Stimulated activated naive CD8-positive, alpha-beta T cell treated with anti-CD3 and anti-CD28 coated beads, Interleukin-15, Interleukin-2, amounts not matched to agents 100 U/mL and 50 U/mL, for 24 hours (primary cell): ENCODE data around the gene GALNT8.
"Not testable (repeated sequence)": the region's sequence is repeated elsewhere in the genome, so short reads cannot be mapped to it uniquely, and the experiment has no call there.

Experiments
- ATAC-seq: fragments of 150-1000 bp; cut with Tn5 transposase; one replicate; pipeline ENCODE4 v1.10.0; 2021
- DNase-seq: peaks from one replicate; pipeline ENCODE4 v3.0.0; 2021

GALNT8 gene

GRCh38 chr12:4719821-4720636 lies at the start of gene GALNT8:
TSS of gene GALNT8 (plus strand) at chr12:4720400. CDS start at chr12:4720678, 278 bp downstream.
- ATAC-seq (no peak), DNase-seq (no peak)

GRCh38 chr12:4679711-4680110 lies 40.5 kb upstream of the GALNT8 start:
- DNase-seq (no peak), ATAC-seq (no peak)

DNA sequence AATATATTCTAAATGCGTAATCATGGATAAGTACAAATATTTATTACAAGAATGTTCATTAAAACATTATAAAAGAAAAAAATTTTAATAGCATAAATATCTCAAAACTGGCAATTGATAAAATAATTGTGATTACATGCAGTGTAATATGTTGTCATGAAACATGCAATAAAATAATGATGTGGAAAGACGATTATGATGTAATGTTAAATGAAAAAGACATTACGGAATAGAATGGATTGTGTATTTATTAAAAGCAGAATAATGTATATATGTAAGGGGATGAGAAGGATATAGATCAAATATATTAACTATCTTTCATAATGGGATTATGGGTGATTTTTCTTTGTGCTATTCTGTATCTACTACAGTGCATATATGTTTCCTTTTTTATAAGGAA lies 38.5 kb upstream of the GALNT8 start:
- ATAC-seq (no peak), DNase-seq (no peak)

GRCh38 chr12:4685317-4685716 lies 34.9 kb upstream of the GALNT8 start:
- ATAC-seq: no peak
- no peak for DNase-seq

DNA sequence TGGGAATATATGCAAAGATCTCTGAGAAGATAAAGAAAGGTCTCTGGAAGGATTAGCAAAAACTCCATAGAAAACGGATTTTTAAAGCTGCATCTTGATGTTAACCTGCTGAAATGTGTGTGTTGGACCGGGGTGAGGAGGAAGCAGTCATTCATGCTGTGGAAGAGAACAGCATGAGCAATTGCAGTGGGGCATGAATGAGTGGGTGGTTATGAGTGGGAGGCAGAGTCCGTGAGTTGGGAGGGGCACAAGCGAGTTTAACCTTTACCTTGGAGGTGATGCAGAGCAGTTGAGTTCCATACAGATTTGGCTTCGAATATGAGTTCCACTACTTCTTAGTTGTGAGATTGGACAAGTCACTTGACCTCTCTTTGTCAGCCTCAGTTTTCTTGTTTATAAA lies 29.4 kb upstream of the GALNT8 start:
- DNase-seq (no peak), ATAC-seq (no peak)

- DNase-seq: no peak
- ATAC-seq: no peak
These were observed 19.6 kb upstream of the GALNT8 start for GRCh38 chr12:4700621-4701026.

GRCh38 chr12:4701395-4702190 lies 18.6 kb upstream of the GALNT8 start:
- DNase-seq (no peak), ATAC-seq (no peak)

DNA sequence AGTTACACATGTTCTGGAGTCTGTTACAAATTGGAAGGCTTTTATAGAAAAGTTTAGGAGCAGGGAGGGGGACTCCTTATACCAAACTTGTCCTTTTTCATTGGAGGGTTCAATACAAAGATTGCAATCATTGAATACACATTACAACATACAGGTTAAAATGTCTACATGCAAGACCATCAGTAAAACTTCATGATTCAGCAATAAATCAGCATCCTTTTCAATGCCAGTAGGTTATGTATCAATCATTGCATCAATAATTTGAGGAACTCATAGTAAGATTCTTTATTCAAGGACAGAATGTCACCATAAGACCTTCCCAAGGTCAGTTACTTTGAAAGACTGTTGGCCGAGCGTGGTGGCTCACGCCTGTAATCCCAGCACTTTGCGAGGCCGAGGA lies 16.5 kb upstream of the GALNT8 start:
- ATAC-seq (no peak), DNase-seq (no peak)

GRCh38 chr12:4705824-4706223 lies 14.4 kb upstream of the GALNT8 start:
- ATAC-seq: no peak
- no peak for DNase-seq

DNA sequence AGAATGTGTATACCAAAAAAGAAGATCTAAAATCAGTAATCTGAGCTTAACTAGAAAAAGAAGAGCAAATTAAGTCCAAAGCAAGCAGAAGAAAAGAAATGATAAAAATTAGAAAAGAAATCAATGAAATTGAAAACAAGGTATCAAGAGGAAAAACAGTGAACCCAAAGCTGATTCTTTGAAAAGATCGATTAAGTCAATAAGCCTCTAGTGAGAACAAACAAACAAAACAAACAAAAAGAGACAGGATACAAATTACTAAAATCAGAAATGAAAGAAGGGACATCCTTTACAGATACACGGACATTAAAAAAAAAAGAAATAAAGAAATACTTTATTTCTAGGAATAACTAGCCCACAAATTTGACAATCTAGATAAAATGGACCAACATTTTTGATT lies 12.9 kb upstream of the GALNT8 start:
- ATAC-seq (no peak), DNase-seq (no peak)

DNA sequence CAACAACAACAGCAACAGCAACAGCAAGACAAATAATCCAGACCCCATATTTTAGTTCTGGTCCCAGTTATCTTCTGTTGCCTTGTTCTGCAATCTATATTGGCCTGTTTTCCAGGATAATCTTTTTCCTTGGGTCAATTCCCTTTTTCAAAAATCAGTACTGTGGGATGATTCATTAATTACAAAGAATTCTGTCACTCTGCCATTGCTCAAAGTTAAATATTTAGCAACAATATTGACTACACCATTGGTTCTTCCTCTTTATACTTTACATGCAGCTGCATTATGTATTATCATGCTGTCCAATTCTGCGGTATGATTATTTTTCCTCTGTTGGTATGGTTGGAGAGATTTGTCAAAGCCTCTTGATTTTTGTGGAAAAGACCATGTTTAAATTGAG lies 10.1 kb upstream of the GALNT8 start:
- ATAC-seq (no peak), DNase-seq (no peak)

DNA sequence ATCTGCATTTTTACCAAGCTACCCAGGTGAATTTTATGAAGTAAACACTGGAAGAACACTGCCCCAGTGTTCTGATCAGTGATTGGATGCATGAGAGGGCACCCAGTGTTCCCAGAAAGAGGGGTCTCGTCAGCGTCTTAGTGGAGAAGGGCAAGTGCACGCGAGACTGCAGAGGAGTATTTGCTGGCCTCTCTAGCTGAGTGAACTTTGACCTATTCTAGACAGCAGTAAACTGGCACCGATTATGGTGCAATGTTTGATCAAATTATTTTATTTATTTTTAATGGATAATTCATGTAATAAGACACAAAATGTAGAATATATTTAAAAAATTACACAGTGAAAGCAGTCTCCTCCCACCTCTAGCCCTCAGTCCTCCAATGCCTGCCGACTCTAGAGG lies 5.3 kb upstream of the GALNT8 start:
- DNase-seq (no peak), ATAC-seq (no peak)

GRCh38 chr12:4717806-4718205 lies 2.4 kb upstream of the GALNT8 start:
- DNase-seq: no peak
- ATAC-seq: no peak

DNA sequence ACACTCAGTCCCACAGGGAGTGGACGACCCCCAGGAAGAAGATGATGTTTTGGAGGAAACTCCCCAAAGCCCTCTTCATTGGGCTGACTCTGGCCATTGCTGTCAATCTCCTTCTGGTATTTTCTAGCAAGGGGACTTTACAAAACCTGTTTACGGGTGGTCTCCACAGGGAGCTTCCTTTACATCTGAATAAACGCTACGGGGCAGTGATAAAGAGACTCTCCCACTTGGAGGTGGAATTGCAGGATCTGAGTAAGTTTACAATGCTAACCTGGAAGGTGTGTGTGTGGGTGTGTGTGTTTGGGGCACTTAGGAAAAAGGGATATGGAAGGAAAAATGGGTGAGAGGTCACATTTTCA lies 416 bp downstream of the GALNT8 start:
- DNase-seq: no peak
- no peak for ATAC-seq

GRCh38 chr12:4721587-4721986 lies 1.4 kb downstream of the GALNT8 start:
- ATAC-seq, DNase-seq: not testable (repeated sequence)

GRCh38 chr12:4723226-4723625 lies 3.0 kb downstream of the GALNT8 start:
- DNase-seq (no peak), ATAC-seq (no peak)

- DNase-seq: no peak
- ATAC-seq: no peak
These were observed 4.9 kb downstream of the GALNT8 start for GRCh38 chr12:4725057-4725456.

DNA sequence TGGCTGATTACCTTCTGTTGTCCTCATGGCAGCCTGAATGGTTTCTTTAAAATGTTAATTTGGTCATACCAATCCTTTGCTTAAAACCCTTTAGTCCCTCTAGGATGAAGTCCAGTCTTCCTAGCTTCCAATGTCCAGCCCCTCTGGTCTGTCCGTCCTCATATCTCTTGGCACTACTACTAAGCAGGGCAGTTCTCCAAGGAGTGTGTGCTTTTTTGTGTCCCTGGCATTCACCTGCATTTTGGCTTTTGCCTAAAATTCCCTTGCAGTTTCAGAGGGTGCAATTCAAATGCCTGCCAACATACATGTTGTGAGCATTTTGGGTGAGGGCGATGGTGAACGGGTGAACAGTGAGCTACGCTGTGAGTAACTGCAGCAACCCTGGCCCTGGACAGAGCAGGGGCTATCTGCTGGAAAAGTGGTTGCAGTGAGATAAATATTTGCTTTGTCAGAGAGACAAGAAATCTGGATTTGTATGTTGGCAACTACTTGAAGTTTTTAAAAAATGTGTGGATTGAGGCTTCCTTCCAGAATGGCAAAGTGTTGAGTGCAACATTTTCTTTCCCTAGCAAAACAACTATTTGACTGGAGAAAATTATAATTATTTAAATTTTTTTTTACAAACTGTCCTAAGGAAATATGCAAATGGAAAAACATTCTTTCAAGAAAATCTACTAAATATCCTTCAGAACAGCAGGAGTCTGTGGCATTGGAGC lies 14.6 kb downstream of the GALNT8 start:
- DNase-seq (no peak), ATAC-seq (no peak)

GRCh38 chr12:4736091-4736490 lies 15.9 kb downstream of the GALNT8 start:
- DNase-seq (no peak), ATAC-seq (no peak)

DNA sequence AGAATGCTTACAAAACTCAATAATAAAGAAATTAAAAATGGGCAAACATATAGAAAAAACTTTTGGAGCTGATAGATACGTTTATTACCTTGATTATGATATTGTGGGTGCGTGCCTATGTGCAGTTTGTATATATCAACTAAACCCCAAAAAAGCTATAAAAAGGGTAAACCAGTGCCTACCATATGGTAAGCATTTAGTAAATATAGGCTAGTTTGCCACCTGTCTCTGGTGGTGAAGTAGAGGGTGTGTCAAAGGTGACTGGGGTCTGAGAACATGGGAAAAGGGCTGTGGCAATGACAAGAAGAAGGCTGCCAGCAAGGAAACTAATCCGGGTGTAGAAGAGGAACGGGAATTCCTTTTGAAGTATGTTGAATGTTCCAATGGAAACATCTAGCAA lies 18.3 kb downstream of the GALNT8 start:
- ATAC-seq (no peak), DNase-seq (no peak)

- no peak for ATAC-seq
- DNase-seq: no peak
These were observed 22.3 kb downstream of the GALNT8 start for GRCh38 chr12:4742416-4742970.

DNA sequence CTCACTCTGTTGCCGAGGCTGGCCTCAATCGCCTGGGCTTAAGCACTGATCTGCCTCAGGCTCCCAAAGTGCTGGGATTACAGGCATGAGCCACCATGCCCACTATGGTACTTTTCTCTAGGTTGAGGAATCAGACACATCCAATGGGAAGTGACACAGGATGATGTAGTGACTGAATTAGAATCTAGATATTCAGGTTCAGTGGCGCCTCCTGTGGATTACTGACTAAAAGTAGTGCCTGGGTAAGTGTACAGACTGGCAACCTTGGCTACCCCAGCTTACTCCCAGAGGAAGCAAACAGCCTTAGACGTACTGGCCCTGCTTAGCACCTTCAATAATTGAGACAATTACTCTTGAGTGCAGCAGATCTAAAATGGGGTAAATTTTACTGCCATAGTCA lies 22.8 kb downstream of the GALNT8 start:
- ATAC-seq (no peak), DNase-seq (no peak)

DNA sequence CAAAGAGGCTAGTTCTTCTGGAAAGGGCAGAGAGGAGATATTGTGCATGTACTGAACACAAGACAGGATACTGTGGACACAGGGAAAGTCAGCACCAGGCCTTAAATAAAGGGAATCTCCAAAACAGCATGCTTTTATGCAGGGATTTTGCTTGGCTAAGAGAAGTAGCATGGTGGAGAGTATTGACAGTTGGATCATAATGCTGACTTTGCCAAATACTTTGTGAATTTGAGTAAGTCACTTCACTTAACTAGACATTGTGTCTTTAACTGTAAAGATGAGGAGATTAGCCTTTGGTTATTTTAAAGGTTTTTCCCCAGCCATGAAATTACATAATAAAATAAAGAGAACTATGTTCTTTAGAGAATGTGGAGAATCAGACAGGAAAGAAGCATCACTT lies 24.5 kb downstream of the GALNT8 start:
- ATAC-seq: no peak
- DNase-seq: no peak
